IMR-90 (cell line): ENCODE results near the gene SBF2. TPM values are rescaled to one million over a fixed set of nuclear protein-coding genes. Genes with fewer than 3 reads are reported as not detected.
A peak's percentile ranks its signal among the peaks of the same experiment; 100 is the strongest.

Experiments used
- ATAC-seq: fragments of 200-7000 bp; cut with Tn5 transposase; 2 replicates; pipeline ENCODE4 v1.9.1; 2020; ENCODE audit warnings: low read depth, mild to moderate bottlenecking, moderate library complexity
- BruUV-seq: library from RNA; stranded (reverse); fragments of 400-500 nt; replicated peaks from 2 replicates; lab custom pipeline; 2021; lab: Mats Ljungman, UMichigan
- CTCF ChIA-PET: fragments of 300-600 bp; formaldehyde crosslinking; extraction: SDS; loops from one replicate; lab custom pipeline; 2021; ENCODE audit warnings: antibody characterized with exemption; lab: Yijun Ruan, JAX
- POLR2A ChIA-PET: fragments of 300-600 bp; sonication (Branson Sonifier 250); formaldehyde crosslinking; loops from one replicate; lab custom pipeline; 2022; ENCODE audit warnings: antibody characterized with exemption; ENCODE audit not compliant: unreplicated experiment; lab: Charles Lee
- DNase-seq: peaks from one replicate; pipeline ENCODE4 v3.0.0; 2013
- H2AFZ ChIP-seq: replicated peaks from 2 replicates; pipeline ENCODE3; 2013; ENCODE audit warnings: low read length, mild to moderate bottlenecking; ENCODE audit not compliant: poor library complexity
- H2AK5ac ChIP-seq: 2 replicates; pipeline ENCODE4 v1.6.1; 2013; ENCODE audit warnings: low read depth, low read length, inconsistent platforms
- H2AK9ac ChIP-seq: replicated peaks from 2 replicates; pipeline ENCODE3; 2013; ENCODE audit warnings: mild to moderate bottlenecking, low read depth, low read length, moderate library complexity; ENCODE audit not compliant: poor library complexity
- H2BK120ac ChIP-seq: 2 replicates; pipeline ENCODE4 v1.6.1; 2013; ENCODE audit warnings: low read depth, low read length, inconsistent platforms
- H2BK15ac ChIP-seq: 3 replicates; pipeline ENCODE4 v1.6.1; 2013; ENCODE audit warnings: low read depth, low read length, inconsistent platforms
- H2BK20ac ChIP-seq: 2 replicates; pipeline ENCODE4 v1.6.1; 2013; ENCODE audit warnings: low read depth, mild to moderate bottlenecking, inconsistent platforms, low read length, moderate library complexity
- H2BK5ac ChIP-seq: 2 replicates; pipeline ENCODE4 v1.6.1; 2013; ENCODE audit warnings: mild to moderate bottlenecking, low read depth, low read length, inconsistent platforms; ENCODE audit not compliant: poor library complexity, severe bottlenecking
- H3K14ac ChIP-seq: replicated peaks from 2 replicates; pipeline ENCODE4 v1.6.1; 2013; ENCODE audit warnings: low read depth, low read length, inconsistent platforms
- H3K18ac ChIP-seq: 2 replicates; pipeline ENCODE4 v1.6.1; 2013; ENCODE audit warnings: low read depth, low read length, control low read depth
- H3K23ac ChIP-seq: 2 replicates; pipeline ENCODE4 v1.6.1; 2013; ENCODE audit warnings: low read depth, low read length, inconsistent platforms
- H3K27ac ChIP-seq: 2 replicates; pipeline ENCODE4 v1.5.1; 2013; ENCODE audit warnings: mild to moderate bottlenecking, control low read depth, low read length; ENCODE audit not compliant: insufficient read depth
- H3K27me3 ChIP-seq: 2 replicates; pipeline ENCODE4 v1.6.1; 2013; ENCODE audit warnings: low read length; ENCODE audit not compliant: control insufficient read depth, insufficient read depth
- H3K36me3 ChIP-seq: 2 replicates; pipeline ENCODE4 v1.6.1; 2013; ENCODE audit warnings: low read length, mixed read lengths; ENCODE audit not compliant: control insufficient read depth, insufficient read depth
- H3K4ac ChIP-seq: 2 replicates; pipeline ENCODE4 v1.6.1; 2013; ENCODE audit warnings: low read depth, low read length, inconsistent platforms
- H3K4me1 ChIP-seq: 2 replicates; pipeline ENCODE4 v1.6.1; 2013; ENCODE audit warnings: low read length, mixed read lengths; ENCODE audit not compliant: control insufficient read depth, insufficient read depth
- H3K4me2 ChIP-seq: 2 replicates; pipeline ENCODE4 v1.6.1; 2013; ENCODE audit warnings: low read depth, mild to moderate bottlenecking, control low read depth, low read length, moderate library complexity
- H3K4me3 ChIP-seq: 2 replicates; pipeline ENCODE4 v1.5.1; 2013; ENCODE audit warnings: low read depth, mild to moderate bottlenecking, control low read depth, low read length, moderate library complexity; ENCODE audit not compliant: insufficient read depth
- H3K56ac ChIP-seq: 2 replicates; pipeline ENCODE4 v1.6.1; 2013; ENCODE audit warnings: low read length, inconsistent platforms; ENCODE audit not compliant: insufficient read depth; ENCODE audit errors: extremely low read depth
- H3K79me1 ChIP-seq, 2 experiments: 2 replicates each; pipeline ENCODE4 v1.6.1; 2013; ENCODE audit warnings: low read length in 2 of 2, inconsistent platforms in 1 of 2, low read depth in 1 of 2
- H3K9ac ChIP-seq: 2 replicates; pipeline ENCODE4 v1.6.1; 2013; ENCODE audit warnings: low read depth, low read length, control low read depth
- H3K9me1 ChIP-seq: 2 replicates; pipeline ENCODE4 v1.6.1; 2013; ENCODE audit warnings: low read length, inconsistent platforms; ENCODE audit not compliant: insufficient read depth
- H3K9me3 ChIP-seq: 2 replicates; pipeline ENCODE4 v1.6.1; 2013; ENCODE audit warnings: low read length; ENCODE audit not compliant: control insufficient read depth, insufficient read depth
- H4K20me1 ChIP-seq: 2 replicates; pipeline ENCODE4 v1.6.1; 2013; ENCODE audit warnings: low read length, inconsistent platforms; ENCODE audit not compliant: insufficient read depth
- H4K5ac ChIP-seq: 2 replicates; pipeline ENCODE4 v1.6.1; 2013; ENCODE audit warnings: mild to moderate bottlenecking, low read depth, low read length, control low read depth
- H4K8ac ChIP-seq, 2 experiments: 2 replicates each; pipeline ENCODE4 v1.6.1; 2013; ENCODE audit warnings: low read depth in 2 of 2, low read length in 2 of 2, control low read depth in 1 of 2, inconsistent platforms in 1 of 2
- H4K91ac ChIP-seq: 2 replicates; pipeline ENCODE4 v1.6.1; 2013; ENCODE audit warnings: low read depth, low read length, inconsistent platforms; ENCODE audit not compliant: insufficient read depth
- BHLHE40 ChIP-seq: fragments of 150-350 bp; IDR thresholded peaks from 2 replicates; pipeline ENCODE4 v1.6.1; 2016; ENCODE audit warnings: mild to moderate bottlenecking, low read depth, low read length
- CEBPB ChIP-seq: IDR thresholded peaks from 2 replicates; pipeline ENCODE4 v1.6.1; 2012; ENCODE audit warnings: low read depth, low read length, improper control_type of control experiment
- USF2 ChIP-seq: fragments of 150-350 bp; IDR thresholded peaks from 2 replicates; pipeline ENCODE4 v1.6.1; 2017; ENCODE audit warnings: mild to moderate bottlenecking, antibody characterized with exemption, low read length, low read depth
- WGBS, 2 experiments: methylation state at CpG; one replicate each; pipeline versions ENCODE4 v1.1.5 to v1.1.7; 2013; ENCODE audit warnings: missing lambda C conversion rate in 2 of 2; ENCODE audit not compliant: insufficient read length in 1 of 2; ENCODE audit errors: extremely low coverage in 2 of 2; 5-methylcytosine and 5-hydroxymethylcytosine counted together
- dilution Hi-C: fragments of 300-500 bp; cut with HindIII; formaldehyde crosslinking; loops from one replicate; pipeline ENCODE4 v1.14.3; 2018; ENCODE audit warnings: low sequenced_read_pairs; ENCODE audit not compliant: unreplicated experiment
- in situ Hi-C: fragments of 300-500 bp; cut with MboI; formaldehyde crosslinking; loops from 3 replicates; pipeline ENCODE4 v1.14.3; 2019; ENCODE audit warnings: low sequenced_read_pairs, inconsistent platforms, mixed read lengths
- intact Hi-C: fragments of 100-400 bp; cut with micrococcal nuclease; formaldehyde crosslinking; loops from 2 replicates; pipeline ENCODE4 v1.10.0; 2022
- polyA plus RNA-seq, 3 experiments: library from polyadenylated mRNA; depleted of rRNA; stranded (reverse); fragments of >200 nt; gene quantifications; 2 replicates each; pipeline ENCODE4 v1.2.3, GENCODE V29; 2012; ENCODE audit warnings: low replicate concordance in 1 of 3
- total RNA-seq: library from RNA; depleted of rRNA; stranded (reverse); fragments of >200 nt; gene quantifications from 2 replicates; pipeline ENCODE4 v1.2.3, GENCODE V29; 2012

Gene SBF2
- total and polyA plus RNA-seq, 2 of the 4 experiments (the other 2 are of a cell fraction) = 23.8 to 51.8 TPM

- DNase-seq (peak; percentile 80), ATAC-seq (peak; percentile 71)
- dilution Hi-C loops = no loop called here
- Histone ChIP-seq H3K9me1 (peaks cover 11% of the 10 kb centered on the region), H3K79me1 (peaks cover 4 to 30% of the 10 kb centered on the region in 2 experiments), H3K56ac (peak overlapping the region; percentile 83), H2BK15ac (peak overlapping the region; percentile 63; the same call in 2 of the 3 replicates), H4K8ac (peak overlapping the region; percentile 73 to 80), H3K27ac (peak overlapping the region; percentile 79), H3K23ac (peak overlapping the region; percentile 82), H3K4me3 (no peak overlapping the region), H3K4me2 (peak overlapping the region; percentile 3; the same call in 1 of the 2 replicates), H4K20me1 (no peaks in the 10 kb centered on the region), H4K5ac (peak overlapping the region; percentile 71; the same call in 1 of the 2 replicates), H2BK20ac (peak overlapping the region; percentile 58), H3K9ac (peak overlapping the region; percentile 53; the same call in 1 of the 2 replicates), H3K18ac (peak overlapping the region; percentile 83; the same call in 1 of the 2 replicates), H2BK5ac (peak overlapping the region; percentile 98), H3K4ac (peak overlapping the region; percentile 85), H3K36me3 (peaks cover 7% of the 10 kb centered on the region), H2BK120ac (peak overlapping the region; percentile 91), H3K14ac (peak overlapping the region; percentile 90), H3K9me3 (no peaks in the 10 kb centered on the region), H3K27me3 (no peaks in the 10 kb centered on the region), H4K91ac (peak overlapping the region; percentile 67), H2AK5ac (peak overlapping the region; percentile 84), H2AK9ac (no peak overlapping the region), H2AFZ (no peak overlapping the region), H3K4me1 (peaks cover 19% of the 10 kb centered on the region)
- 39% methylated on average over 2 of the region's 2 CpGs; no CpG with 5 or more reads in 1 of the 2 experiments for WGBS, 2 experiments
- intact Hi-C loops = loop anchor here (10.0 kb wide), 1 partner anchor 219 kb away; no protein-coding TSS in a partner anchor
- ChIA-PET POLR2A (interaction anchor here (0.6 kb wide), 1 partner anchor 470 kb away, joined by 7 read pairs; no protein-coding TSS in a partner anchor), CTCF (no interaction called here)
- in situ Hi-C loops = no loop called here
- TF ChIP-seq USF2 (no peak), BHLHE40 (no peak), CEBPB (peak; percentile 60)
- BruUV-seq = no TSS peak
Measured at GRCh38 chr11:9855579-9856287, 438.3 kb downstream of the SBF2 start.
